K562 (cell line): ENCODE measurements around the gene NEURL4. TPM values are rescaled to one million over a fixed set of nuclear protein-coding genes. Genes with fewer than 3 reads are reported as not detected.

Source experiments
- HNRNPUL1 ChIP-seq: fragments of 200-400 bp; formaldehyde crosslinking; IDR thresholded peaks from 2 replicates; pipeline ENCODE4 v1.6.1; 2017; ENCODE audit warnings: low read length
- IRF1 ChIP-seq: sonication (generic); formaldehyde crosslinking; IDR thresholded peaks from 2 replicates; pipeline ENCODE4 v1.8.0; 2022; ENCODE audit warnings: missing genetic modification reagents, mild to moderate bottlenecking, borderline replicate concordance
- NBN ChIP-seq: fragments of 450-650 bp; IDR thresholded peaks from 2 replicates; pipeline ENCODE4 v1.6.1; 2016; ENCODE audit warnings: low read depth, mild to moderate bottlenecking
- RBM14 ChIP-seq: fragments of 200-400 bp; formaldehyde crosslinking; IDR thresholded peaks from 2 replicates; pipeline ENCODE4 v1.6.1; 2018; ENCODE audit warnings: low read depth, mild to moderate bottlenecking, low read length, moderate library complexity, borderline replicate concordance; ENCODE audit not compliant: insufficient read depth
- REST ChIP-seq, 2 experiments: fragments of 450-650 bp; formaldehyde crosslinking in 1 of 2; IDR thresholded peaks; 2 replicates each; pipeline versions ENCODE4 v1.4.0 to v1.6.1; 2014 to 2020; ENCODE audit warnings: mild to moderate bottlenecking in 2 of 2, borderline replicate concordance in 1 of 2, low read depth in 1 of 2
- SRSF9 ChIP-seq: fragments of 200-400 bp; formaldehyde crosslinking; IDR thresholded peaks from 2 replicates; pipeline ENCODE4 v1.6.1; 2017; ENCODE audit warnings: low read depth, low read length, borderline replicate concordance
- STAG1 ChIP-seq: sonication (generic); formaldehyde crosslinking; IDR thresholded peaks from 2 replicates; pipeline ENCODE4 v1.5.0; 2020; ENCODE audit warnings: missing genetic modification reagents, borderline replicate concordance
- polyA plus RNA-seq, 8 experiments: library from polyadenylated mRNA; depleted of rRNA in 4 of 8; stranded (reverse) in 5 of 8; unstranded in 3 of 8; fragments of >200 nt; fragmentation: Nextera tagmentation in 2 of 8; fragmentation: Illumina TruSeq in 1 of 8; extraction: Ambion mirVana in 2 of 8; extraction: Trizol in 1 of 8; gene quantifications; 2 replicates each; pipeline versions ENCODE4 v1.2.1 to v1.2.3, GENCODE V29; 2011 to 2014; ENCODE audit warnings: inconsistent platforms in 1 of 8, missing spikeins in 1 of 8
- total RNA-seq, 7 experiments: library from RNA; depleted of rRNA in 6 of 7; stranded (reverse); fragments of >200 nt in 6 of 7; fragmentation: Illumina TruSeq in 2 of 7; extraction: Trizol in 2 of 7; gene quantifications; 2 replicates each; pipeline versions ENCODE4 v1.2.1 to v1.2.3, GENCODE V29; 2011 to 2021; ENCODE audit warnings: low replicate concordance in 1 of 7
- TF ChIP-seq, protein P1 (sequence below): sonication (generic); formaldehyde crosslinking; IDR thresholded peaks from 2 replicates; pipeline ENCODE4 v1.8.0; 2022; ENCODE audit warnings: missing genetic modification reagents, mild to moderate bottlenecking, borderline replicate concordance
- TF ChIP-seq, protein P2 (sequence below): fragments of 150-350 bp; conservative IDR thresholded peaks from 2 replicates; pipeline ENCODE4 v1.6.1; 2014; ENCODE audit warnings: low read length

Gene NEURL4
- total and polyA plus RNA-seq, 9 of the 15 experiments (the other 6 are each of a cell fraction or from before 2014, with no cell fraction given): 0.08 to 37.4 (median 11.5) TPM

- TF ChIP-seq, protein P1, sequence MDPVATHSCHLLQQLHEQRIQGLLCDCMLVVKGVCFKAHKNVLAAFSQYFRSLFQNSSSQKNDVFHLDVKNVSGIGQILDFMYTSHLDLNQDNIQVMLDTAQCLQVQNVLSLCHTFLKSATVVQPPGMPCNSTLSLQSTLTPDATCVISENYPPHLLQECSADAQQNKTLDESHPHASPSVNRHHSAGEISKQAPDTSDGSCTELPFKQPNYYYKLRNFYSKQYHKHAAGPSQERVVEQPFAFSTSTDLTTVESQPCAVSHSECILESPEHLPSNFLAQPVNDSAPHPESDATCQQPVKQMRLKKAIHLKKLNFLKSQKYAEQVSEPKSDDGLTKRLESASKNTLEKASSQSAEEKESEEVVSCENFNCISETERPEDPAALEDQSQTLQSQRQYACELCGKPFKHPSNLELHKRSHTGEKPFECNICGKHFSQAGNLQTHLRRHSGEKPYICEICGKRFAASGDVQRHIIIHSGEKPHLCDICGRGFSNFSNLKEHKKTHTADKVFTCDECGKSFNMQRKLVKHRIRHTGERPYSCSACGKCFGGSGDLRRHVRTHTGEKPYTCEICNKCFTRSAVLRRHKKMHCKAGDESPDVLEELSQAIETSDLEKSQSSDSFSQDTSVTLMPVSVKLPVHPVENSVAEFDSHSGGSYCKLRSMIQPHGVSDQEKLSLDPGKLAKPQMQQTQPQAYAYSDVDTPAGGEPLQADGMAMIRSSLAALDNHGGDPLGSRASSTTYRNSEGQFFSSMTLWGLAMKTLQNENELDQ: no peak
- TF ChIP-seq HNRNPUL1 (no peak), SRSF9 (no peak), NBN (no peak), REST (IDR thresholded peaks at IDR 0.05; ENCODE audit: borderline replicate concordance) (no peak), REST (CRISPR knock-in tag; IDR thresholded peaks at IDR 0.05; ENCODE audit: low read depth) (no peak), IRF1 (CRISPR knock-in tag) (no peak), STAG1 (CRISPR knock-in tag) (no peak), RBM14 (no peak)
- TF ChIP-seq, protein P2, sequence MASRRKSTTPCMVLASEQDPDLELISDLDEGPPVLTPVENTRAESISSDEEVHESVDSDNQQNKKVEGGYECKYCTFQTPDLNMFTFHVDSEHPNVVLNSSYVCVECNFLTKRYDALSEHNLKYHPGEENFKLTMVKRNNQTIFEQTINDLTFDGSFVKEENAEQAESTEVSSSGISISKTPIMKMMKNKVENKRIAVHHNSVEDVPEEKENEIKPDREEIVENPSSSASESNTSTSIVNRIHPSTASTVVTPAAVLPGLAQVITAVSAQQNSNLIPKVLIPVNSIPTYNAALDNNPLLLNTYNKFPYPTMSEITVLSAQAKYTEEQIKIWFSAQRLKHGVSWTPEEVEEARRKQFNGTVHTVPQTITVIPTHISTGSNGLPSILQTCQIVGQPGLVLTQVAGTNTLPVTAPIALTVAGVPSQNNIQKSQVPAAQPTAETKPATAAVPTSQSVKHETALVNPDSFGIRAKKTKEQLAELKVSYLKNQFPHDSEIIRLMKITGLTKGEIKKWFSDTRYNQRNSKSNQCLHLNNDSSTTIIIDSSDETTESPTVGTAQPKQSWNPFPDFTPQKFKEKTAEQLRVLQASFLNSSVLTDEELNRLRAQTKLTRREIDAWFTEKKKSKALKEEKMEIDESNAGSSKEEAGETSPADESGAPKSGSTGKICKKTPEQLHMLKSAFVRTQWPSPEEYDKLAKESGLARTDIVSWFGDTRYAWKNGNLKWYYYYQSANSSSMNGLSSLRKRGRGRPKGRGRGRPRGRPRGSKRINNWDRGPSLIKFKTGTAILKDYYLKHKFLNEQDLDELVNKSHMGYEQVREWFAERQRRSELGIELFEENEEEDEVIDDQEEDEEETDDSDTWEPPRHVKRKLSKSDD: no peak
Observed at GRCh38 chr17:7321466-7321865, 7.7 kb downstream of the NEURL4 start (continued).
